SK-N-SH (cell line): ENCODE data around the gene USHBP1.

ENCODE experiments used
- FOSL2 ChIP-seq: IDR thresholded peaks from 2 replicates; pipeline ENCODE4 v1.4.0; 2012; ENCODE audit warnings: low read depth, mild to moderate bottlenecking, moderate library complexity, borderline replicate concordance
- TAF1 ChIP-seq: IDR thresholded peaks from 2 replicates; pipeline ENCODE4 v1.6.1; 2012; ENCODE audit warnings: low read depth, mild to moderate bottlenecking, low read length, moderate library complexity, borderline replicate concordance
- TF ChIP-seq, protein P1 (sequence below): fragments of 150-350 bp; IDR thresholded peaks from 2 replicates; pipeline ENCODE4 v1.6.1; 2016; ENCODE audit warnings: mild to moderate bottlenecking, low read depth, low read length
- TF ChIP-seq, protein P2 (sequence below): fragments of 200-600 bp; sonication (generic); IDR thresholded peaks from 2 replicates; pipeline ENCODE4 v1.6.1; 2017; ENCODE audit warnings: antibody characterized with exemption, mild to moderate bottlenecking, moderate library complexity

DNA sequence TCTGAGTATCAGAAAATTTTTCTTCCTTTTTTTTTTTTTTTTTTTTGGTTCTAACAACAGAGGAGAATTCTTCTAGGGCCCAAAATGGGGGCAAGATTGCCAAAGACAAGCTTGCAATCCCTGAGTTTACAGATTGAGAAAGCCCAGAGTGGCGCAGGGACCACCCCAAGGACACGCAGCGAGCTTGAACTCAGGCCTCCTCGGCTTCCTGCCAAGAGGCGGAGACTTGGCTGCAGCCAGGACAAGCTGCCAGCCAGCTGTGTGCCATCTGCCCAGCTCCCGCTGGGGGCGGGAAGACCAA is 40.6 kb upstream of the USHBP1 start:
- TF ChIP-seq, protein P1, sequence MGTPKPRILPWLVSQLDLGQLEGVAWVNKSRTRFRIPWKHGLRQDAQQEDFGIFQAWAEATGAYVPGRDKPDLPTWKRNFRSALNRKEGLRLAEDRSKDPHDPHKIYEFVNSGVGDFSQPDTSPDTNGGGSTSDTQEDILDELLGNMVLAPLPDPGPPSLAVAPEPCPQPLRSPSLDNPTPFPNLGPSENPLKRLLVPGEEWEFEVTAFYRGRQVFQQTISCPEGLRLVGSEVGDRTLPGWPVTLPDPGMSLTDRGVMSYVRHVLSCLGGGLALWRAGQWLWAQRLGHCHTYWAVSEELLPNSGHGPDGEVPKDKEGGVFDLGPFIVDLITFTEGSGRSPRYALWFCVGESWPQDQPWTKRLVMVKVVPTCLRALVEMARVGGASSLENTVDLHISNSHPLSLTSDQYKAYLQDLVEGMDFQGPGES, result peak; percentile 2; the same call in 1 of the 2 replicates
- no peak for TF ChIP-seq TAF1
- TF ChIP-seq, protein P2, sequence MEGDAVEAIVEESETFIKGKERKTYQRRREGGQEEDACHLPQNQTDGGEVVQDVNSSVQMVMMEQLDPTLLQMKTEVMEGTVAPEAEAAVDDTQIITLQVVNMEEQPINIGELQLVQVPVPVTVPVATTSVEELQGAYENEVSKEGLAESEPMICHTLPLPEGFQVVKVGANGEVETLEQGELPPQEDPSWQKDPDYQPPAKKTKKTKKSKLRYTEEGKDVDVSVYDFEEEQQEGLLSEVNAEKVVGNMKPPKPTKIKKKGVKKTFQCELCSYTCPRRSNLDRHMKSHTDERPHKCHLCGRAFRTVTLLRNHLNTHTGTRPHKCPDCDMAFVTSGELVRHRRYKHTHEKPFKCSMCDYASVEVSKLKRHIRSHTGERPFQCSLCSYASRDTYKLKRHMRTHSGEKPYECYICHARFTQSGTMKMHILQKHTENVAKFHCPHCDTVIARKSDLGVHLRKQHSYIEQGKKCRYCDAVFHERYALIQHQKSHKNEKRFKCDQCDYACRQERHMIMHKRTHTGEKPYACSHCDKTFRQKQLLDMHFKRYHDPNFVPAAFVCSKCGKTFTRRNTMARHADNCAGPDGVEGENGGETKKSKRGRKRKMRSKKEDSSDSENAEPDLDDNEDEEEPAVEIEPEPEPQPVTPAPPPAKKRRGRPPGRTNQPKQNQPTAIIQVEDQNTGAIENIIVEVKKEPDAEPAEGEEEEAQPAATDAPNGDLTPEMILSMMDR, result no peak
- no peak for TF ChIP-seq FOSL2
